Right lobe of liver (tissue), 6 donors: ENCODE results near the gene GPC6. TPM values are rescaled to one million over a fixed set of nuclear protein-coding genes. Genes with fewer than 3 reads are reported as not detected.

Source experiments
- ATAC-seq, 4 donors: fragments of 200-7000 bp; cut with Tn5 transposase; one replicate each; pipeline ENCODE4 v1.9.1; 2020; ENCODE audit warnings: mild to moderate bottlenecking in 4 of 4, moderate library complexity in 4 of 4
- DNase-seq, 3 donors: peaks; one replicate each; pipeline ENCODE4 v3.0.0-alpha.2; 2020
- H3K27ac ChIP-seq, 3 donors: fragments of 200-600 bp; one replicate each; pipeline ENCODE4 v1.8.0; 2022
- H3K27me3 ChIP-seq, 2 donors: fragments of 200-600 bp; one replicate each; pipeline ENCODE4 v1.8.0; 2022
- H3K36me3 ChIP-seq, 4 donors: fragments of 200-600 bp; sonication (generic) in 1 of 4; one replicate each; pipeline versions ENCODE4 v1.5.1 to v1.8.0; 2017 to 2022; ENCODE audit warnings: control low read depth in 1 of 4
- H3K4me1 ChIP-seq, 4 donors: fragments of 200-600 bp; sonication (generic) in 1 of 4; one replicate each; pipeline versions ENCODE4 v1.5.1 to v1.8.0; 2017 to 2022; ENCODE audit warnings: control low read depth in 1 of 4
- H3K4me3 ChIP-seq, 3 donors: fragments of 200-600 bp; one replicate each; pipeline ENCODE4 v1.8.0; 2022
- H3K9me3 ChIP-seq, 4 donors: fragments of 200-600 bp; sonication (generic) in 1 of 4; one replicate each; pipeline versions ENCODE4 v1.5.1 to v1.8.0; 2017 to 2022; ENCODE audit warnings: control low read depth in 1 of 4
- POLR2A ChIP-seq: fragments of 450-650 bp; IDR thresholded peaks from one replicate; pipeline ENCODE4 v1.6.1; 2017; ENCODE audit warnings: antibody characterized with exemption, mild to moderate bottlenecking
- WGBS: methylation state at CpG from one replicate; pipeline ENCODE4 v1.1.6; 2018; ENCODE audit warnings: low coverage, low lambda C conversion rate; ENCODE audit not compliant: insufficient coverage; ENCODE audit errors: missing lambda C conversion rate; 5-methylcytosine and 5-hydroxymethylcytosine counted together
- intact Hi-C, 2 donors: fragments of 100-400 bp; cut with DNase I; formaldehyde crosslinking; loops; one replicate each; pipeline versions ENCODE4 v1.11.2 to v1.14.1; 2022
- total RNA-seq, 6 experiments: library from RNA; depleted of rRNA in 2 of 6; stranded (reverse); fragments of >200 nt in 2 of 6; fragmentation: NEBNext Ultra II Directional in 3 of 6; extraction: Animal tissue kit (Norgen Biotek cat#: 25700) in 3 of 6; gene quantifications; one replicate each; pipeline versions ENCODE4 v1.1.0 to v1.2.4, GENCODE V29; 2016 to 2023
- TF ChIP-seq, protein P1 (sequence below), 4 donors: fragments of 200-600 bp in 3 of 4; fragments of 450-650 bp in 1 of 4; IDR thresholded peaks; one replicate each; pipeline versions ENCODE4 v1.5.1 to v1.8.0; 2016 to 2022; ENCODE audit warnings: antibody characterized with exemption in 4 of 4, mild to moderate bottlenecking in 2 of 4
- donor health status: DM: no; HTN: yes; CAD: no.
- donor health status: DM: no; HTN: no; CAD: no.
- donor health status: DM: no; HTN: no; CAD: no.
- donor health status: DM: no; HTN: yes; CAD: no.
- donor health status: DM: no; HTN: yes; CAD: no.

The GPC6 gene
- total RNA-seq, 6 experiments from 2014 or later: 18.6 to 30.1 (median 20.2) TPM

DNA sequence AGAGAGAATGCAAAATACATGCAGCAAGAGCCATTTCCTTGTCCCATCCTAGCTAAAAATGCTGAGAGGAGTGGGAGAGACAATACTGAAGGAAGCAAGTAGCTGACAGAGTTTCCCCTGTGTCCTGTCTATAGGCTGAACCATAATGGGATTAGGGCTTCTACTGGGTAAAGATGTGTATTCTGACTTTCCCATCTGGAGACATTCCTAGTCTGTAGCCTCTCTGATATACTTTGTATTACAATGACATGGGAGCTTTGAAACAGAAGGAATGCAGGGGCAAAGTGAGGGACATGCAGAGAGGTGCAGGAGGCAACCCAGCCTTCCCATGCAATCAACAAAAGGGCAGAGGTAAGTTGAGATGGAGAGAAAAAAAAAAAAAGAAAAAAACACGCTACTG is 10.5 kb upstream of the GPC6 start:
- Histone ChIP-seq H3K36me3 (no peaks in the 10 kb centered on the region), H3K4me1 (no peaks in the 10 kb centered on the region), H3K27ac (no peak overlapping the region), H3K4me3 (no peak overlapping the region), H3K9me3 (no peaks in the 10 kb centered on the region), H3K27me3 (no peaks in the 10 kb centered on the region)
- 80% methylated on average over 1 of the region's 1 CpG for WGBS
- no peak for ATAC-seq
- no peak for TF ChIP-seq POLR2A
- TF ChIP-seq, protein P1, sequence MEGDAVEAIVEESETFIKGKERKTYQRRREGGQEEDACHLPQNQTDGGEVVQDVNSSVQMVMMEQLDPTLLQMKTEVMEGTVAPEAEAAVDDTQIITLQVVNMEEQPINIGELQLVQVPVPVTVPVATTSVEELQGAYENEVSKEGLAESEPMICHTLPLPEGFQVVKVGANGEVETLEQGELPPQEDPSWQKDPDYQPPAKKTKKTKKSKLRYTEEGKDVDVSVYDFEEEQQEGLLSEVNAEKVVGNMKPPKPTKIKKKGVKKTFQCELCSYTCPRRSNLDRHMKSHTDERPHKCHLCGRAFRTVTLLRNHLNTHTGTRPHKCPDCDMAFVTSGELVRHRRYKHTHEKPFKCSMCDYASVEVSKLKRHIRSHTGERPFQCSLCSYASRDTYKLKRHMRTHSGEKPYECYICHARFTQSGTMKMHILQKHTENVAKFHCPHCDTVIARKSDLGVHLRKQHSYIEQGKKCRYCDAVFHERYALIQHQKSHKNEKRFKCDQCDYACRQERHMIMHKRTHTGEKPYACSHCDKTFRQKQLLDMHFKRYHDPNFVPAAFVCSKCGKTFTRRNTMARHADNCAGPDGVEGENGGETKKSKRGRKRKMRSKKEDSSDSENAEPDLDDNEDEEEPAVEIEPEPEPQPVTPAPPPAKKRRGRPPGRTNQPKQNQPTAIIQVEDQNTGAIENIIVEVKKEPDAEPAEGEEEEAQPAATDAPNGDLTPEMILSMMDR (IDR thresholded peaks at IDR 0.05): no peak
- no peak for DNase-seq
- intact Hi-C loops: no loop called here

DNA sequence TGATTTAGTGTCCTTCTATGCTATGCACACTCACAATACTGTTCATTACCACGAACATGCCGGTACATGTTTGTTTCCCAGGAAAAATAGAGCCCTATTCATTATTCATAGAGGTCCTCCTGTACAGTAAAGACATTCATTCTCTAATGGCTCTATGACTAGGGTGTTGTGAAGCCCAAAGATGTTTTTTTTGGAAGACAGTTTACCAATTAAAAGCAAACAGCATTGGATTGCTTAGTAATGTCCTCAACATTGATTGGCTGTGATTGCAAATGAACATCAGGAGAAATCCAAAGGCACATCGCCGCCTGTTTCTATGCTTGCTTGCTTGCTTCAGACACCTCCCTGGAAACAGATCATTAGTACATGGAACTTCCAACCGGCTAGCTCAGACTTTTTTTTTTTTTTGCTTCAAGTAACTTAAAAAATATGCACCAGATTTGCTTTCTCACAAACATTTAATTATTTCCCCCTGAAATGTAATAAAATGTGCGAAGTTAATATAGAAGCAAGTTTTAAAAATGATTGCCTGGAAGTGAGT is 8.8 kb upstream of the GPC6 start:
- H3K4me3 ChIP-seq: no peak overlapping the region
- H3K27me3 ChIP-seq: no peaks in the 10 kb centered on the region
- 62% methylated on average over 6 of the region's 6 CpGs for WGBS
- intact Hi-C loops: no loop called here
- no peak for TF ChIP-seq POLR2A
- TF ChIP-seq, protein P1 (IDR thresholded peaks at IDR 0.05): no peak
- no peaks in the 10 kb centered on the region for H3K9me3 ChIP-seq
- DNase-seq (no peak), ATAC-seq (no peak)
- no peak overlapping the region for H3K27ac ChIP-seq
- no peaks in the 10 kb centered on the region for H3K4me1 ChIP-seq
- H3K36me3 ChIP-seq: no peaks in the 10 kb centered on the region

DNA sequence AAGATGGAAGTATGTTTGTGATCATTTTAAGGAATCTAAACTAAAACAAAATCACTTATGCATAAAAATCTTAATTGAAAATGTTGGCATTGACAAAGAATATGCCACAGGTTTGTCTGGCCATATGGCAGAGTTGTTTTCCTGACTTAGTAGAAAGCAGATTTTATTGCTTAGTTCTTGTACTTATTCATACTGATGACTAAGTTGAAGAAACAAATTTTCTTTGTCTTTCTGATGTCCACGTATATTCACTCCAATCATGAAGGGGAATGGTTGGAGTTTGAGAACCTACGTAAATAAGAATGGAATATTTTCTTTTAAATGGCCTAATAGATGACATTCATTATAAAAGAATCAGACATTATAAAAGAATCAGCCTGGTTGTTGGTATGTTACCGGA is 8.0 kb upstream of the GPC6 start:
- intact Hi-C loops: no loop called here
- TF ChIP-seq, protein P1 (IDR thresholded peaks at IDR 0.05): no peak
- TF ChIP-seq POLR2A: no peak
- Histone ChIP-seq H3K27me3 (no peaks in the 10 kb centered on the region), H3K9me3 (no peaks in the 10 kb centered on the region), H3K36me3 (no peaks in the 10 kb centered on the region), H3K4me1 (no peaks in the 10 kb centered on the region), H3K4me3 (no peak overlapping the region), H3K27ac (no peak overlapping the region)
- DNase-seq (no peak), ATAC-seq (no peak)
- 74% methylated on average over 3 of the region's 3 CpGs for WGBS

DNA sequence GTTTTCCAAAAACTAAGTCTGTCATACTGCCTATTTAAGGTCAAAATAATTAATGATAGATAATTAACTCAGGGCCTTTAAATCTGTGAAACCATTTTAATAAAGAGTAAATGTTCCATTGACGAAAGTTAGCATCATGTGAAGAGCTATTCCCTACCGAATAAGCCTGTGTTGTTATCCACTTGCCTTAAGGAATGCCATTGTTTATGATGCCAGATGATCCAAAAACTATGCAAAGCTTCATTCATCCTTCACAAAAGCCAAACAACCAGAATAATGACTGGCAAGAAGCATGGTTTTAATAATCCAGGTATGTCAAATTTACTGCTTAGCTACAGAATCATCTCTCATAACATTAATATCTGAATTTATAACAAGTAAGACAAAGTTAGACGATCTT is 6.5 kb upstream of the GPC6 start:
- Histone ChIP-seq H3K27ac (no peak overlapping the region), H3K9me3 (no peaks in the 10 kb centered on the region), H3K4me3 (no peak overlapping the region), H3K36me3 (no peaks in the 10 kb centered on the region), H3K27me3 (no peaks in the 10 kb centered on the region), H3K4me1 (peaks cover 0 to 9% (median 3%) of the 10 kb centered on the region in 4 donors)
- no peak for DNase-seq
- no peak for TF ChIP-seq POLR2A
- TF ChIP-seq, protein P1 (IDR thresholded peaks at IDR 0.05): no peak
- ATAC-seq: no peak
- intact Hi-C loops: no loop called here
- 64% methylated on average over 2 of the region's 3 CpGs for WGBS

DNA sequence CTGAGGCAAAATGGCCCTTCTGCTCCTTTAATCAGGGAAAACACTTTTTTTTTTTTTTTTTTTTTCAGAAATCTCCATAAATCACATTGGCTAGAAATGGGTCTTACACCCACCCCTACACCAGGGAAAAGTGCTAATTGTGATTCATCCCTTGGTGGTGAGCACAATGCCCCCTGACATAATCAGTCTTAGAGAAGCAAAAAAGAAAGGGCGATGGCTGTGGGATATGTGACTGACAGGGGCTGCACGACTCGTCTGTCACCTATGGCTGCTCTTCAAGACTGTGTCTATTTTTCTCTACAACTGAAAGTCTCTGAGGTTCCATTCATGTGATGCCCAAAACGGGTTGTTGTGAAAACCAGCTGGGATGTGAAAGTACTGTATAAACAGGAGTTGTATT is 3.6 kb upstream of the GPC6 start:
- WGBS: 94% methylated on average over 4 of the region's 4 CpGs
- no peak for DNase-seq
- no peaks in the 10 kb centered on the region for H3K27me3 ChIP-seq
- no peak overlapping the region for H3K4me3 ChIP-seq
- no peaks in the 10 kb centered on the region for H3K36me3 ChIP-seq
- ATAC-seq: no peak
- peaks cover 0 to 17% (median 3%) of the 10 kb centered on the region in 4 donors for H3K4me1 ChIP-seq
- no peaks in the 10 kb centered on the region for H3K9me3 ChIP-seq
- TF ChIP-seq POLR2A: no peak
- TF ChIP-seq, protein P1 (IDR thresholded peaks at IDR 0.05): no peak
- intact Hi-C loops: no loop called here
- no peak overlapping the region for H3K27ac ChIP-seq
